ENCODE data around the gene LASP1NB.

GRCh38 chr17:38889745-38890409 is 35.5 kb upstream of the LASP1NB start:
- TF ChIP-seq POLR2A (IDR thresholded peaks at IDR 0.05; ENCODE audit: low read depth, low read length) (no peak), CTCF (conservative IDR thresholded peaks at IDR 0.05; ENCODE audit: low read depth, low read length) (no peak), FOS (IDR thresholded peaks at IDR 0.05; ENCODE audit: low read depth, low read length) (no peak), RAD21 (IDR thresholded peaks at IDR 0.05; ENCODE audit: low read length) (no peak)

Measured in IMR-90 (cell line).